ENCODE measurements around the gene CCDC82.

CCDC82 gene

DNA sequence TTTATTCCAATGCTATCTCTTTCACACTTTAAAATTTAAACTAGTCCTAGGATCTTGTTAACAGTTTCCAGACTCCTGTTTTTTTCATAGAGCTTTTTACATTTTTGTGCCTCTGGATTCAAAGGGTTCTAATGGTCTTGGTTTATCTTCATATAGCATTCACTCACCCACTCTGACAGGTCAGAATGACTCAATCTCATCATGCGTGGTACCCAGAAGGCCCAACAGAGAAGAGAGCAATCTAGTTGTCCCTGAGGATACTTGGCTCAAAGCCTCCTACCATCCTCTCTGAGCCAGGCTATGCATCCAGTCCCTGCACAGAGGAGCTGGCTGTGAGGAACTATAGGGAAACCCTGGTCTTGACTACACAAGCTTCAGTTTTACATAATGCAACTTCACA, 74.2 kb downstream of the CCDC82 start:
- DNase-seq (ENCODE audit: low read depth, low spot score): no peak
- H3K4me3 ChIP-seq (ENCODE audit: insufficient read length, low read depth): no peak overlapping the region
- no peaks in the 10 kb centered on the region for H3K4me1 ChIP-seq (ENCODE audit: insufficient read depth, insufficient read length)
- H3K36me3 ChIP-seq (ENCODE audit: insufficient read depth, insufficient read length, low read length): no peaks in the 10 kb centered on the region
- no peak overlapping the region for H3K9ac ChIP-seq (ENCODE audit: insufficient read length, low read depth)
- no peaks in the 10 kb centered on the region for H3K9me3 ChIP-seq (ENCODE audit: insufficient read depth, low read length)
- TF ChIP-seq SUZ12 (IDR thresholded peaks at IDR 0.05; ENCODE audit: extremely low read depth, insufficient read depth, insufficient read length): no peak
- TF ChIP-seq ZNF274 (IDR thresholded peaks at IDR 0.05; ENCODE audit: low read depth, low read length): no peak
- TF ChIP-seq YY1 (IDR thresholded peaks at IDR 0.05; ENCODE audit: insufficient read depth, insufficient read length): no peak
- H3K27me3 ChIP-seq (ENCODE audit: insufficient read depth, insufficient read length): no peaks in the 10 kb centered on the region

DNA sequence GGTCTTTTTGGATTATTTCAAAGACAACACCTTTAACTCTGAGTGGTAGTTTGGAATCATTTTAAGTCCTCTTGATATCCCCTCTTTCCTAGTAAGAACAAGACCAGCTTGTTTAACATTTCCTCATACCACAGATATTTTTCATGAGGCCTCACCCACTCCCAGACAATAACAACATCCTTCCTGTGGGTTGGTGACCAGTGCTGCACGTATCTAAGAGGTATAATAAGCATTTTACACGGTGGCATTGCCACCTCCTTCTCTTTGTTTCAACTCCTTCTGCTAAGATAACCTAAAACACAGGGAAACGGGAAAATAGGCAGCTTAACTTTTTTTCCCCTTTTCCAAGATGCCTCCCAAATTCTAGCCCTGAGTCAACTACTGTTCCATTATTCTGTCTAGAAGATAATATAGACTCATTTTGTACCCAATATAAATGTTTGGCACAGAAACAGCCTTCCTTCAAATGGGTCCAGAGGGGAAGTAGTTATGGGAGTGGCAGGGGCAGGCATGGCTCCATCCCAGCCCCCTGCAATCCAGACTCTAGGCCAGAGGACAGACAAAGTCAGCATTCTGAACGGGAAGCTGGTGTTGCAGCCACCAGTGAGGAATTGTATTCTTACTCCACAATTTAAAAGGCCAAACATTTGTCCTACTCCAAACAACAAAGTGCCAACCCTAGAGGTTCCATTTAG, 75.2 kb downstream of the CCDC82 start:
- no peaks in the 10 kb centered on the region for H3K27me3 ChIP-seq (ENCODE audit: insufficient read depth, insufficient read length)
- H3K9ac ChIP-seq (ENCODE audit: insufficient read length, low read depth): no peak overlapping the region
- no peak for DNase-seq (ENCODE audit: low read depth, low spot score)
- H3K4me1 ChIP-seq (ENCODE audit: insufficient read depth, insufficient read length): no peaks in the 10 kb centered on the region
- no peaks in the 10 kb centered on the region for H3K9me3 ChIP-seq (ENCODE audit: insufficient read depth, low read length)
- H3K4me3 ChIP-seq (ENCODE audit: insufficient read length, low read depth): no peak overlapping the region
- TF ChIP-seq SUZ12 (IDR thresholded peaks at IDR 0.05; ENCODE audit: extremely low read depth, insufficient read depth, insufficient read length) (no peak), YY1 (IDR thresholded peaks at IDR 0.05; ENCODE audit: insufficient read depth, insufficient read length) (no peak), ZNF274 (IDR thresholded peaks at IDR 0.05; ENCODE audit: low read depth, low read length) (no peak)
- H3K36me3 ChIP-seq (ENCODE audit: insufficient read depth, insufficient read length, low read length): no peaks in the 10 kb centered on the region

DNA sequence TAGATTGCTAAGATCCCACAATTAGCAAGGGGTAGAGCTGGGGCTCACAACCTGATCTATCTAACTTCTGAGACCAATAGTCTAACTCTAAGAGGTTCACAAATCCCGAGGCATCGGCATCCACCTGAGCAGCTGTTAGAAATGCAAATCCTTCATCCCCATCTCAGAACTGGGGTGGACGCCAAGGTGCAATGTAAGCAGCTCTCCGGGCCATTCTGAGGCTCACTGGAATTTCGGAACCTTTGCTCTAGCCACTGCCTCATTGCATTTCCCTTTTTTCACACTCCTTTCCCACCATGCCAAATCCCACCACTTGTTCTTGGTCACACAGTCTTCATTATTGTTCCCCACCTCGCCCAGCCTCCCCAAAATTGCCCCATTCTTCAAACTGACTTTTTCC, 76.5 kb downstream of the CCDC82 start:
- Histone ChIP-seq H3K9ac (ENCODE audit: insufficient read length, low read depth) (no peak overlapping the region), H3K4me1 (ENCODE audit: insufficient read depth, insufficient read length) (no peaks in the 10 kb centered on the region), H3K27me3 (ENCODE audit: insufficient read depth, insufficient read length) (no peaks in the 10 kb centered on the region), H3K36me3 (ENCODE audit: insufficient read depth, insufficient read length, low read length) (no peaks in the 10 kb centered on the region), H3K9me3 (ENCODE audit: insufficient read depth, low read length) (no peaks in the 10 kb centered on the region), H3K4me3 (ENCODE audit: insufficient read length, low read depth) (no peak overlapping the region)
- no peak for DNase-seq (ENCODE audit: low read depth, low spot score)
- TF ChIP-seq YY1 (IDR thresholded peaks at IDR 0.05; ENCODE audit: insufficient read depth, insufficient read length) (no peak), ZNF274 (IDR thresholded peaks at IDR 0.05; ENCODE audit: low read depth, low read length) (no peak), SUZ12 (IDR thresholded peaks at IDR 0.05; ENCODE audit: extremely low read depth, insufficient read depth, insufficient read length) (no peak)

DNA sequence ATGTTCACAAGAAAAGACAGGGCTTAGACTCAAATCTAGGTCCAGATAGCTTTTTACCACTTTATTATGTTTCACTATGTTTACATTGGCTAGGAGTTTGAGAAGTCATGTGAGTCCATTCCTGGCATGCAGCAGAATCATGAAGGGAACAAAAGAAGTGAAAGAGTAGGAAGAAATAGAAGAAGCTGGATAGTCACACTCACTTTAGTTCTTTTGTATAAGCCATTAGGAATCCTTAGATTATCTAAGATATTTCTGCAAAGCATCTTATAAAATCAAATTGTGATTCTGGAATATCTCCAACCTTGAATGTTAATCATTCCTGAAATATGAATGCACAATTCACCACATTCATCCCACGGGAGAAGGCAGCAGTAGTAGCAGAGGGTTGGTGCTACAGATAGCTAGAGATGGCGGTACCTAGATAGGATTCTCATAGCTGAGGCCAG, 78.6 kb downstream of the CCDC82 start:
- no peak overlapping the region for H3K9ac ChIP-seq (ENCODE audit: insufficient read length, low read depth)
- TF ChIP-seq SUZ12 (IDR thresholded peaks at IDR 0.05; ENCODE audit: extremely low read depth, insufficient read depth, insufficient read length) (no peak), YY1 (IDR thresholded peaks at IDR 0.05; ENCODE audit: insufficient read depth, insufficient read length) (no peak), ZNF274 (IDR thresholded peaks at IDR 0.05; ENCODE audit: low read depth, low read length) (no peak)
- H3K36me3 ChIP-seq (ENCODE audit: insufficient read depth, insufficient read length, low read length): no peaks in the 10 kb centered on the region
- no peak overlapping the region for H3K4me3 ChIP-seq (ENCODE audit: insufficient read length, low read depth)
- no peaks in the 10 kb centered on the region for H3K4me1 ChIP-seq (ENCODE audit: insufficient read depth, insufficient read length)
- no peak for DNase-seq (ENCODE audit: low read depth, low spot score)
- no peaks in the 10 kb centered on the region for H3K27me3 ChIP-seq (ENCODE audit: insufficient read depth, insufficient read length)
- no peaks in the 10 kb centered on the region for H3K9me3 ChIP-seq (ENCODE audit: insufficient read depth, low read length)

DNA sequence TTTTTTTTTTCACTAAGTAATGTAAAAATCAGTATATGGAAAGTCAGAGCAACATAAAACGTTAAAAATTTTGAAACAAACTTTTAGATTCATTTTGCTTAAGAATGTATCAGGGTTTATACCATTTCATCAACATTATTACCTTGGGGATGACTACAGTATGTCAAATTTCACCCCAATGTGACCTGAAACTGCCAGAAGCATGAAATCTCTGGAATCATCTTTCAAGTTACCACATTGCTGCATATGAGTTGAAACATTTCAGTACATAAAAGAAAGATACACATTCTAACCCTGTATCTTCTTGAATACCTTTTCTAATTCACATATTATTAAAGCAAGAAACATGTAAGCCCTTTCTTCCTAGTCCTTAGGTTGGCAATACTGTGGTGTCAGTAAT, 79.5 kb downstream of the CCDC82 start:
- no peaks in the 10 kb centered on the region for H3K4me1 ChIP-seq (ENCODE audit: insufficient read depth, insufficient read length)
- TF ChIP-seq SUZ12 (IDR thresholded peaks at IDR 0.05; ENCODE audit: extremely low read depth, insufficient read depth, insufficient read length): no peak
- no peak for TF ChIP-seq YY1 (IDR thresholded peaks at IDR 0.05; ENCODE audit: insufficient read depth, insufficient read length)
- no peak for TF ChIP-seq ZNF274 (IDR thresholded peaks at IDR 0.05; ENCODE audit: low read depth, low read length)

DNA sequence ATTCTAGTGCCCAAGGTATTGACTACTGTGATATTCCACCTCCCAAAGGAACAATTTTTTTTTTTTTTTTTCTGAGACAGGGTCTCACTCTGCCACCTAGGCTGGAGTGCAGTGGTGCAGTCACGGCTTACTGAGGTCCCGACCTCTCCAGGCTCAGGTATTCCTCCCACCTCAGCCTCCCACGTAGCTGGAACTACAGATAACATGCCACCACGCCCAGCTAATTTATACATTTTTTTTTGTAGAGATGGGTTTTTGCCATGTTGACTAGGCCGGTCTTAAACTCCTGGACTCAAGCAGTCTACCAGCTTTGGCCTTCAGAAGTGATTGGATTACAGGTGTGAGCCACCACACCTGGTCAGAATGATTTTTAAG, 80.1 kb downstream of the CCDC82 start:
- no peak for TF ChIP-seq ZNF274 (IDR thresholded peaks at IDR 0.05; ENCODE audit: low read depth, low read length)
- no peak for TF ChIP-seq YY1 (IDR thresholded peaks at IDR 0.05; ENCODE audit: insufficient read depth, insufficient read length)
- TF ChIP-seq SUZ12 (IDR thresholded peaks at IDR 0.05; ENCODE audit: extremely low read depth, insufficient read depth, insufficient read length): no peak
- no peaks in the 10 kb centered on the region for H3K36me3 ChIP-seq (ENCODE audit: insufficient read depth, insufficient read length, low read length)
- DNase-seq (ENCODE audit: low read depth, low spot score): no peak
- no peaks in the 10 kb centered on the region for H3K4me1 ChIP-seq (ENCODE audit: insufficient read depth, insufficient read length)
- no peaks in the 10 kb centered on the region for H3K9me3 ChIP-seq (ENCODE audit: insufficient read depth, low read length)
- no peaks in the 10 kb centered on the region for H3K27me3 ChIP-seq (ENCODE audit: insufficient read depth, insufficient read length)
- H3K4me3 ChIP-seq (ENCODE audit: insufficient read length, low read depth): no peak overlapping the region
- H3K9ac ChIP-seq (ENCODE audit: insufficient read length, low read depth): no peak overlapping the region

More for the DNA sequence above, 79.5 kb downstream of the CCDC82 start:
- H3K36me3 ChIP-seq (ENCODE audit: insufficient read depth, insufficient read length, low read length): no peaks in the 10 kb centered on the region
- no peak overlapping the region for H3K9ac ChIP-seq (ENCODE audit: insufficient read length, low read depth)
- no peaks in the 10 kb centered on the region for H3K9me3 ChIP-seq (ENCODE audit: insufficient read depth, low read length)
- DNase-seq (ENCODE audit: low read depth, low spot score): no peak
- H3K4me3 ChIP-seq (ENCODE audit: insufficient read length, low read depth): no peak overlapping the region
- no peaks in the 10 kb centered on the region for H3K27me3 ChIP-seq (ENCODE audit: insufficient read depth, insufficient read length)

DNA sequence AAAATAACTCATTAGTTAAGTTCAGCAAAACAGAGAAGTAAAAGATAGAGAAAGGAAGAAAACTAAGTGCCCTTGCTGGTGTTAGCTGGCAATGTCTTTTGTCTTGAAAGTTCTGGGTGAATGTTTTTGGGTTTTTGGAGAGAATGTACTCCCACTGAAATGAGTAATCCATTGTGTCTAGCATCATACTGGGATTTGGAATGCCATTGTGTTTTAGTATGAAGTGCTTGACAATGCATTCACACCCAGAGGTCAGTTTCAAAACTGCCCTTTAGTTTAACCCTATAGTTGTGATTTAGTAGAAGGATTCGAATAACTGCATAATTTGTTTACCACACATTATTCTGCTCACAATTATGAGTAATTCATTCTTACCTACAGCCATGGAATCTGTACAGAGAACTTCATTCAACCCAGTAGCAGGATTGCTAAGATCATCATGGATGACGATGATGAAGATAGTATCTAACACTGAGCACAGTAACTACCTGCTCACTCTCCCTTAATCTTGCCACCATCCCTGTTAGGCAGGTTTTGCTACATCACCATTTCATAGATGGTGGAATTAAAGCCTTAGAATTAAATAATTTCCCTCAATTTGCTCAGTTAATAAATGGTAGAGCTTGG, 80.6 kb downstream of the CCDC82 start:
- no peak for DNase-seq (ENCODE audit: low read depth, low spot score)
- Histone ChIP-seq H3K27me3 (ENCODE audit: insufficient read depth, insufficient read length) (no peaks in the 10 kb centered on the region), H3K4me1 (ENCODE audit: insufficient read depth, insufficient read length) (no peaks in the 10 kb centered on the region)

More for the DNA sequence above, 80.6 kb downstream of the CCDC82 start:
- Histone ChIP-seq H3K36me3 (ENCODE audit: insufficient read depth, insufficient read length, low read length) (no peaks in the 10 kb centered on the region), H3K9me3 (ENCODE audit: insufficient read depth, low read length) (no peaks in the 10 kb centered on the region), H3K9ac (ENCODE audit: insufficient read length, low read depth) (no peak overlapping the region), H3K4me3 (ENCODE audit: insufficient read length, low read depth) (no peak overlapping the region)
- TF ChIP-seq ZNF274 (IDR thresholded peaks at IDR 0.05; ENCODE audit: low read depth, low read length): no peak
- no peak for TF ChIP-seq SUZ12 (IDR thresholded peaks at IDR 0.05; ENCODE audit: extremely low read depth, insufficient read depth, insufficient read length)

Data from NT2/D1 (cell line).